GM23338 (cell line): Measurements from ENCODE around the gene DNAH9.

Source experiments
- CREB1 ChIP-seq: fragments of 250-450 bp; sonication (Bioruptor Pico); IDR thresholded peaks from 2 replicates; pipeline ENCODE4 v1.5.0; 2020; ENCODE audit warnings: low read depth, mild to moderate bottlenecking, moderate library complexity
- CTCF ChIP-seq, 2 experiments: fragments of 200-600 bp in 1 of 2; sonication (generic) in 1 of 2; conservative IDR thresholded peaks; 2 replicates each; pipeline versions ENCODE4 v1.5.1 to v1.6.1; 2016 to 2017; ENCODE audit warnings: antibody characterized with exemption in 2 of 2, low read depth in 2 of 2, mild to moderate bottlenecking in 2 of 2, moderate library complexity in 1 of 2
- ETS1 ChIP-seq: IDR thresholded peaks from 2 replicates; pipeline ENCODE4 v1.6.1; 2016; ENCODE audit warnings: antibody characterized with exemption
- EZH2 ChIP-seq: fragments of 200-600 bp; sonication (generic); IDR thresholded peaks from one replicate; pipeline ENCODE4 v1.8.0; 2017; ENCODE audit warnings: antibody characterized with exemption, mild to moderate bottlenecking, low read depth; ENCODE audit not compliant: unreplicated experiment
- EZH2phosphoT487 ChIP-seq: fragments of 200-600 bp; sonication (generic); IDR thresholded peaks from one replicate; pipeline ENCODE4 v1.8.1; 2018; ENCODE audit warnings: antibody characterized with exemption; ENCODE audit not compliant: unreplicated experiment
- JUNB ChIP-seq: IDR thresholded peaks from one replicate; pipeline ENCODE4 v1.6.1; 2016; ENCODE audit warnings: antibody characterized with exemption; ENCODE audit not compliant: unreplicated experiment
- NANOG ChIP-seq: IDR thresholded peaks from 2 replicates; pipeline ENCODE4 v1.6.1; 2016; ENCODE audit warnings: antibody characterized with exemption, borderline replicate concordance
- POLR2AphosphoS5 ChIP-seq: IDR thresholded peaks from 2 replicates; pipeline ENCODE4 v1.6.1; 2016; ENCODE audit warnings: antibody characterized with exemption, low read depth
- REST ChIP-seq: IDR thresholded peaks from one replicate; pipeline ENCODE4 v1.6.1; 2018; ENCODE audit warnings: antibody characterized with exemption; ENCODE audit not compliant: unreplicated experiment
- STAT1 ChIP-seq: IDR thresholded peaks from one replicate; pipeline ENCODE4 v1.6.1; 2016; ENCODE audit warnings: antibody characterized with exemption; ENCODE audit not compliant: unreplicated experiment
- ZNF114 ChIP-seq: fragments of 250-450 bp; sonication (Bioruptor Pico); IDR thresholded peaks from 2 replicates; pipeline ENCODE4 v1.5.0; 2020; ENCODE audit warnings: mild to moderate bottlenecking, moderate library complexity
- ZNF462 ChIP-seq: fragments of 250-450 bp; sonication (Bioruptor Pico); IDR thresholded peaks from 2 replicates; pipeline ENCODE4 v1.5.0; 2020; ENCODE audit warnings: mild to moderate bottlenecking, moderate library complexity

- TF ChIP-seq CTCF (conservative IDR thresholded peaks at IDR 0.05; ENCODE audit: low read depth in 2 of 2): peak; percentile 19 to 53; a peak in 3 of 4 replicates
- no peak for TF ChIP-seq POLR2AphosphoS5
- no peak for TF ChIP-seq EZH2
- TF ChIP-seq EZH2phosphoT487: no peak
- TF ChIP-seq REST: no peak
- no peak for TF ChIP-seq NANOG
- TF ChIP-seq ETS1: no peak
- no peak for TF ChIP-seq ZNF114 (CRISPR knock-in tag)
- TF ChIP-seq JUNB: no peak
- no peak for TF ChIP-seq CREB1 (CRISPR knock-in tag)
- no peak for TF ChIP-seq STAT1
- no peak for TF ChIP-seq ZNF462 (CRISPR knock-in tag)
Measured at GRCh38 chr17:11797803-11798202, 199.5 kb downstream of the DNAH9 start.
